A549 (cell line): ENCODE data around the gene SLC39A3.

ENCODE experiments used
- CEBPB ChIP-seq, 2 experiments: fragments of >200 bp in 1 of 2; sonication (Bioruptor Twin) in 1 of 2; formaldehyde crosslinking in 1 of 2; IDR thresholded peaks; 2 replicates each; pipeline ENCODE4 v1.6.1; 2012 to 2016
- CHD2 ChIP-seq: fragments of 150-350 bp; IDR thresholded peaks from 2 replicates; pipeline ENCODE4 v1.6.1; 2014; ENCODE audit warnings: low read length; ENCODE audit not compliant: partially characterized antibody
- CTCF ChIP-seq: fragments of >200 bp; sonication (Bioruptor Twin); formaldehyde crosslinking; IDR thresholded peaks from 3 replicates; pipeline ENCODE4 v1.5.1; 2016
- ELK1 ChIP-seq: fragments of 150-350 bp; IDR thresholded peaks from 2 replicates; pipeline ENCODE4 v1.6.1; 2014; ENCODE audit warnings: low read depth, mild to moderate bottlenecking, low read length
- EP300 ChIP-seq, 2 experiments: fragments of >200 bp; sonication (Bioruptor Twin); formaldehyde crosslinking; IDR thresholded peaks; 2 replicates in 1 of 2; 3 replicates in 1 of 2; pipeline ENCODE4 v1.6.1; 2016 to 2017
- ESRRA ChIP-seq: fragments of 150-350 bp; IDR thresholded peaks from 2 replicates; pipeline ENCODE4 v1.6.1; 2014; ENCODE audit warnings: mild to moderate bottlenecking, low read length, borderline replicate concordance
- GATA3 ChIP-seq: IDR thresholded peaks from 2 replicates; pipeline ENCODE4 v1.6.1; 2012; ENCODE audit warnings: borderline replicate concordance
- MYC ChIP-seq: IDR thresholded peaks from 2 replicates; pipeline ENCODE4 v1.6.1; 2012; ENCODE audit warnings: mild to moderate bottlenecking, inconsistent platforms, low read length, improper control_type of control experiment, borderline replicate concordance
- NR3C1 ChIP-seq: fragments of >200 bp; sonication (Bioruptor Twin); formaldehyde crosslinking; IDR thresholded peaks from 3 replicates; pipeline ENCODE4 v1.6.1; 2017
- REST ChIP-seq: fragments of 200-600 bp; sonication (generic); IDR thresholded peaks from 2 replicates; pipeline ENCODE4 v1.6.1; 2016; ENCODE audit warnings: antibody characterized with exemption, mild to moderate bottlenecking, moderate library complexity
- RNF2 ChIP-seq: fragments of 200-600 bp; sonication (generic); IDR thresholded peaks from 2 replicates; pipeline ENCODE4 v1.6.1; 2016; ENCODE audit warnings: low read depth, mild to moderate bottlenecking, antibody characterized with exemption, moderate library complexity, borderline replicate concordance

- TF ChIP-seq MYC (no peak), CTCF (no peak), CHD2 (no peak), NR3C1 (no peak), EP300 (IDR thresholded peaks at IDR 0.05) (no peak), REST (no peak), CEBPB (IDR thresholded peaks at IDR 0.05) (no peak), GATA3 (no peak), ESRRA (no peak), RNF2 (no peak), ELK1 (no peak)
Measured at GRCh38 chr19:2755811-2756210, 16.0 kb upstream of the SLC39A3 start.
